ENCODE results near the gene MRPS12. TPM values are rescaled to one million over a fixed set of nuclear protein-coding genes. Genes with fewer than 3 reads are reported as not detected.
"Not testable (repeated sequence)": the region's sequence is repeated elsewhere in the genome, so short reads cannot be mapped to it uniquely, and the experiment has no call there.

The MRPS12 gene
- 100 to 1,000 TPM; 120 to 175 (median 127) TPM for polyA plus RNA-seq

- Mint-ChIP-seq H3K4me1 (peaks cover 61 to 62% of the 10 kb centered on the region in 2 donors), H3K4me3 (peak within 1 kb of the TSS; percentile 97 to 99 (median 98)), H3K36me3 (peaks cover 12 to 17% (median 15%) of the 10 kb centered on the region in 3 donors), H3K27me3 (ENCODE audit: low read depth in 3 of 3) (peaks cover 11 to 26% (median 21%) of the 10 kb centered on the region in 3 donors), H3K27ac (peak within 1 kb of the TSS; percentile 94 to 99 (median 96)), H3K9me3 (peaks cover 0 to 2% (median 0%) of the 10 kb centered on the region in 6 donors)
- DNase-seq: peak; percentile 99
Observed at GRCh38 chr19:38930776-38931520, at the start of gene MRPS12. Gene MRPS12 (plus strand): TSS chr19:38930944. CDS start chr19:38931295, 351 bp downstream.

GRCh38 chr19:38883286-38883685, 47.5 kb upstream of the MRPS12 start:
- no peaks in the 10 kb centered on the region for H3K9me3 Mint-ChIP-seq
- peaks cover 8 to 17% of the 10 kb centered on the region in 2 donors for H3K4me1 Mint-ChIP-seq
- no peak for DNase-seq
- peak overlapping the region in 3 of 6 donors; percentile 51 to 66 (median 62) for H3K27ac Mint-ChIP-seq
- H3K27me3 Mint-ChIP-seq (ENCODE audit: low read depth in 3 of 3): peaks cover 2 to 10% (median 4%) of the 10 kb centered on the region in 3 donors
- H3K4me3 Mint-ChIP-seq: no peak overlapping the region
- H3K36me3 Mint-ChIP-seq: peaks cover under 1 to 11% (median 8%) of the 10 kb centered on the region in 3 donors

GRCh38 chr19:38884691-38885090, 46.1 kb upstream of the MRPS12 start:
- H3K27ac Mint-ChIP-seq; H3K4me3 Mint-ChIP-seq; H3K9me3 Mint-ChIP-seq; H3K4me1 Mint-ChIP-seq; H3K27me3 Mint-ChIP-seq (ENCODE audit: low read depth in 3 of 3); DNase-seq: not testable (repeated sequence)
- peaks cover 3 to 17% (median 11%) of the 10 kb centered on the region in 3 donors for H3K36me3 Mint-ChIP-seq

- peaks cover 0 to 4% (median 3%) of the 10 kb centered on the region in 3 donors for H3K27me3 Mint-ChIP-seq (ENCODE audit: low read depth in 3 of 3)
- H3K4me1 Mint-ChIP-seq: peaks cover 0 to 3% of the 10 kb centered on the region in 2 donors
- peak overlapping the region in 3 of 6 donors; percentile 7 to 61 (median 46) for H3K27ac Mint-ChIP-seq
- no peak for DNase-seq
- no peak overlapping the region for H3K4me3 Mint-ChIP-seq
- H3K9me3 Mint-ChIP-seq: no peaks in the 10 kb centered on the region
- H3K36me3 Mint-ChIP-seq: peaks cover 5 to 20% (median 7%) of the 10 kb centered on the region in 3 donors
Observed at GRCh38 chr19:38888876-38889275, 41.9 kb upstream of the MRPS12 start.

GRCh38 chr19:38889803-38890202, 40.9 kb upstream of the MRPS12 start:
- Mint-ChIP-seq H3K9me3 (no peaks in the 10 kb centered on the region), H3K4me3 (no peak overlapping the region)

GRCh38 chr19:38890686-38891085, 40.1 kb upstream of the MRPS12 start:
- H3K9me3 Mint-ChIP-seq: no peaks in the 10 kb centered on the region
- H3K36me3 Mint-ChIP-seq: peaks cover 5 to 24% (median 10%) of the 10 kb centered on the region in 3 donors
- H3K4me3 Mint-ChIP-seq: no peak overlapping the region
- no peak overlapping the region for H3K27ac Mint-ChIP-seq
- peaks cover 0 to 6% of the 10 kb centered on the region in 2 donors for H3K4me1 Mint-ChIP-seq
- H3K27me3 Mint-ChIP-seq (ENCODE audit: low read depth in 3 of 3): peaks cover 0 to 2% (median 0%) of the 10 kb centered on the region in 3 donors
- DNase-seq: no peak

More at GRCh38 chr19:38889803-38890202, 40.9 kb upstream of the MRPS12 start:
- H3K27me3 Mint-ChIP-seq (ENCODE audit: low read depth in 3 of 3): peaks cover 0 to 3% (median 2%) of the 10 kb centered on the region in 3 donors
- peaks cover 0 to 5% of the 10 kb centered on the region in 2 donors for H3K4me1 Mint-ChIP-seq
- H3K27ac Mint-ChIP-seq: peak overlapping the region in 1 of 6 donors; percentile 69
- H3K36me3 Mint-ChIP-seq: peaks cover 5 to 23% (median 10%) of the 10 kb centered on the region in 3 donors
- no peak for DNase-seq

- H3K27me3 Mint-ChIP-seq (ENCODE audit: low read depth in 3 of 3): peaks cover 0 to 2% (median 0%) of the 10 kb centered on the region in 3 donors
- H3K9me3 Mint-ChIP-seq: no peaks in the 10 kb centered on the region
- H3K4me3 Mint-ChIP-seq: no peak overlapping the region
- no peak for DNase-seq
- peaks cover 4 to 8% of the 10 kb centered on the region in 2 donors for H3K4me1 Mint-ChIP-seq
- peaks cover 5 to 21% (median 10%) of the 10 kb centered on the region in 3 donors for H3K36me3 Mint-ChIP-seq
- peak overlapping the region in 1 of 6 donors; percentile 10 for H3K27ac Mint-ChIP-seq
Observed at GRCh38 chr19:38891771-38892170, 39.0 kb upstream of the MRPS12 start.

- Mint-ChIP-seq H3K36me3 (peaks cover 5 to 21% (median 10%) of the 10 kb centered on the region in 3 donors), H3K4me3 (no peak overlapping the region), H3K27ac (peak overlapping the region in 3 of 6 donors; percentile 36 to 71 (median 40)), H3K27me3 (ENCODE audit: low read depth in 3 of 3) (peaks cover 0 to 2% (median 0%) of the 10 kb centered on the region in 3 donors), H3K4me1 (peaks cover 14 to 15% of the 10 kb centered on the region in 2 donors), H3K9me3 (no peaks in the 10 kb centered on the region)
- no peak for DNase-seq
Observed at GRCh38 chr19:38892841-38893240, 37.9 kb upstream of the MRPS12 start.

- Mint-ChIP-seq H3K27ac (no peak overlapping the region), H3K4me1 (peaks cover 19 to 21% of the 10 kb centered on the region in 2 donors), H3K36me3 (peaks cover 5 to 21% (median 9%) of the 10 kb centered on the region in 3 donors), H3K9me3 (no peaks in the 10 kb centered on the region), H3K27me3 (ENCODE audit: low read depth in 3 of 3) (peaks cover 0 to 2% (median under 1%) of the 10 kb centered on the region in 3 donors), H3K4me3 (no peak overlapping the region)
- no peak for DNase-seq
Observed at GRCh38 chr19:38893341-38893771, 37.4 kb upstream of the MRPS12 start.

- H3K27ac Mint-ChIP-seq: peak overlapping the region in 3 of 6 donors; percentile 37 to 87 (median 81)
- peaks cover 33 to 34% of the 10 kb centered on the region in 2 donors for H3K4me1 Mint-ChIP-seq
- peaks cover 8 to 14% (median 9%) of the 10 kb centered on the region in 3 donors for H3K27me3 Mint-ChIP-seq (ENCODE audit: low read depth in 3 of 3)
- H3K9me3 Mint-ChIP-seq: no peaks in the 10 kb centered on the region
- peaks cover 5 to 12% (median 7%) of the 10 kb centered on the region in 3 donors for H3K36me3 Mint-ChIP-seq
- no peak for DNase-seq
- no peak overlapping the region for H3K4me3 Mint-ChIP-seq
Observed at GRCh38 chr19:38894968-38895367, 35.8 kb upstream of the MRPS12 start.

- DNase-seq: no peak
- Mint-ChIP-seq H3K27me3 (ENCODE audit: low read depth in 3 of 3) (peaks cover 7 to 16% (median 8%) of the 10 kb centered on the region in 3 donors), H3K36me3 (peaks cover 0 to 15% (median 6%) of the 10 kb centered on the region in 3 donors), H3K4me3 (peak overlapping the region; percentile 91 to 98 (median 94)), H3K4me1 (peaks cover 56 to 64% of the 10 kb centered on the region in 2 donors), H3K9me3 (no peaks in the 10 kb centered on the region), H3K27ac (peak overlapping the region; percentile 96 to 100 (median 100))
Observed at GRCh38 chr19:38898788-38899446, 31.8 kb upstream of the MRPS12 start.

- Mint-ChIP-seq H3K36me3 (peaks cover 3 to 19% (median 9%) of the 10 kb centered on the region in 3 donors), H3K4me1 (peaks cover 59 to 71% of the 10 kb centered on the region in 2 donors)
Observed at GRCh38 chr19:38899447-38900201, 31.1 kb upstream of the MRPS12 start, which contains the start of the genes NFKBIB and SIRT2. Gene NFKBIB (plus strand): TSS chr19:38899969. CDS start chr19:38900033, 64 bp downstream. Gene SIRT2 (minus strand): TSS chr19:38899618. CDS start chr19:38899521, 97 bp downstream.

GRCh38 chr19:38900202-38900629, 30.5 kb upstream of the MRPS12 start:
- H3K9me3 Mint-ChIP-seq: no peaks in the 10 kb centered on the region
- peaks cover 58 to 73% of the 10 kb centered on the region in 2 donors for H3K4me1 Mint-ChIP-seq

More at GRCh38 chr19:38899447-38900201, 31.1 kb upstream of the MRPS12 start, which contains the start of the genes NFKBIB and SIRT2:
- Mint-ChIP-seq H3K9me3 (no peaks in the 10 kb centered on the region), H3K4me3 (peak within 1 kb of the TSS; percentile 91 to 98 (median 95)), H3K27ac (peak within 1 kb of the TSS; percentile 97 to 100 (median 100)), H3K27me3 (ENCODE audit: low read depth in 3 of 3) (peaks cover 7 to 16% (median 8%) of the 10 kb centered on the region in 3 donors)
- peak; percentile 99 for DNase-seq

More at GRCh38 chr19:38900202-38900629, 30.5 kb upstream of the MRPS12 start:
- H3K27me3 Mint-ChIP-seq (ENCODE audit: low read depth in 3 of 3): peaks cover 7 to 16% (median 8%) of the 10 kb centered on the region in 3 donors
- H3K4me3 Mint-ChIP-seq: peak overlapping the region; percentile 91 to 98 (median 95)
- no peak for DNase-seq
- H3K36me3 Mint-ChIP-seq: peaks cover 4 to 19% (median 8%) of the 10 kb centered on the region in 3 donors
- H3K27ac Mint-ChIP-seq: peak overlapping the region; percentile 97 to 100 (median 100)
